ENCODE measurements around the gene ADD2.

Gene ADD2

DNA sequence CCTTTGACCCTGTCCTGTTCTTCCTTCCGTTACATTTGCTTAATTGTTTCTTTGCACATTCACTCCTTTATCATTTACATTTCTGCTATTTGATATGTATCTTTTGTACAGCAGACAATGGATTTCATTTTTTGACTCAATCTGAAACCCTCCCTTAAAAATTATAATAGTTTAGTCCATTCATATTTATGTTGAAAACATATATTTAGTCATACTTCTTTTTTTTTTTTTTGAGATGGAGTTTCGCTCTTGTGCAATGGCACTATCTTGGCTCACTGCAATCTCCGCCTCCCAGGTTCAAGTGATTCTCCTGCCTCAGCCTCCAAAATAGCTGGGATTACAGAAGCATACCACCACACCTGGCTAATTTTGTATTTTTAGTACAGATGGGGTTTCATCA lies 119.0 kb downstream of the ADD2 start:
- DNase-seq (ENCODE audit: low spot score) (no peak), ATAC-seq (ENCODE audit: low read depth) (no peak)
- H3K27me3 ChIP-seq (ENCODE audit: insufficient read depth, poor library complexity, severe bottlenecking) = no peaks in the 10 kb centered on the region
- no peaks in the 10 kb centered on the region for H3K4me1 ChIP-seq (ENCODE audit: insufficient read depth, poor library complexity, severe bottlenecking)
- no peak overlapping the region for H3K4me3 ChIP-seq (ENCODE audit: severe bottlenecking)
- no peaks in the 10 kb centered on the region for H3K9me3 ChIP-seq (ENCODE audit: severe bottlenecking)
- H3K36me3 ChIP-seq (ENCODE audit: low read depth) = no peaks in the 10 kb centered on the region
- no peak overlapping the region for H3K27ac ChIP-seq (ENCODE audit: poor library complexity, severe bottlenecking)
- TF ChIP-seq, protein P1, sequence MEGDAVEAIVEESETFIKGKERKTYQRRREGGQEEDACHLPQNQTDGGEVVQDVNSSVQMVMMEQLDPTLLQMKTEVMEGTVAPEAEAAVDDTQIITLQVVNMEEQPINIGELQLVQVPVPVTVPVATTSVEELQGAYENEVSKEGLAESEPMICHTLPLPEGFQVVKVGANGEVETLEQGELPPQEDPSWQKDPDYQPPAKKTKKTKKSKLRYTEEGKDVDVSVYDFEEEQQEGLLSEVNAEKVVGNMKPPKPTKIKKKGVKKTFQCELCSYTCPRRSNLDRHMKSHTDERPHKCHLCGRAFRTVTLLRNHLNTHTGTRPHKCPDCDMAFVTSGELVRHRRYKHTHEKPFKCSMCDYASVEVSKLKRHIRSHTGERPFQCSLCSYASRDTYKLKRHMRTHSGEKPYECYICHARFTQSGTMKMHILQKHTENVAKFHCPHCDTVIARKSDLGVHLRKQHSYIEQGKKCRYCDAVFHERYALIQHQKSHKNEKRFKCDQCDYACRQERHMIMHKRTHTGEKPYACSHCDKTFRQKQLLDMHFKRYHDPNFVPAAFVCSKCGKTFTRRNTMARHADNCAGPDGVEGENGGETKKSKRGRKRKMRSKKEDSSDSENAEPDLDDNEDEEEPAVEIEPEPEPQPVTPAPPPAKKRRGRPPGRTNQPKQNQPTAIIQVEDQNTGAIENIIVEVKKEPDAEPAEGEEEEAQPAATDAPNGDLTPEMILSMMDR (IDR thresholded peaks at IDR 0.05; ENCODE audit: poor library complexity, severe bottlenecking) = no peak

DNA sequence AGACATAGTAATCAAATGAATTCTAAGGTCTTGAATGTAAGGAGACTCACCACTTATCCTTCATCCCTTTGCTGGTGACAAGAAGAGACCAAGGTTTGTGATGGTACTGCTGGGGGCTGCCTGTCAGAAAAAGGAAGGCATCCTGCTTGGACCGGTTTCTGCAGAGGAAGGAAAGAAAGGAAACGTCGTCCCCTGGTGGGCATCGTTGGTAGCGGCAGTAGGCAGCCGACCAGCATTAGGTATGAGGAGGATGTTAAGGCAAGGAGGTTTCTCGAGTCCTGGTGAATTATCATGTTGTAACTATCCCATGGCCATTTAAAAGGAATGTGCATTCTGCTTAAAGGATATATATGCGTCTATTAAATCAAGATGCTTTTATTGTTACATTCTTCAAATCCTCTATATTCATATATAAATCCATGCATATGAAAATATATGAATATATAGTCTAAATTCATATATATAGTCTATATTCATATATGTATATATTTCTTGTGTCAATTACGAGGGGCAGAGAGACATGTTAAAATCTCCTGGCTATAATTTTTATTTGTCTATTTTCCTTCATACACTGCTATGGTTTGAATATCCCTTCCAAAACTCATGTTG lies 120.0 kb downstream of the ADD2 start:
- ATAC-seq (ENCODE audit: low read depth) = peak; percentile 78
- DNase-seq (ENCODE audit: low spot score) = no peak
- TF ChIP-seq, protein P1 (IDR thresholded peaks at IDR 0.05; ENCODE audit: poor library complexity, severe bottlenecking) = peak; percentile 99
- Histone ChIP-seq H3K4me1 (ENCODE audit: insufficient read depth, poor library complexity, severe bottlenecking) (no peaks in the 10 kb centered on the region), H3K4me3 (ENCODE audit: severe bottlenecking) (no peak overlapping the region), H3K27ac (ENCODE audit: poor library complexity, severe bottlenecking) (no peak overlapping the region), H3K9me3 (ENCODE audit: severe bottlenecking) (no peaks in the 10 kb centered on the region), H3K36me3 (ENCODE audit: low read depth) (no peaks in the 10 kb centered on the region), H3K27me3 (ENCODE audit: insufficient read depth, poor library complexity, severe bottlenecking) (no peaks in the 10 kb centered on the region)

DNA sequence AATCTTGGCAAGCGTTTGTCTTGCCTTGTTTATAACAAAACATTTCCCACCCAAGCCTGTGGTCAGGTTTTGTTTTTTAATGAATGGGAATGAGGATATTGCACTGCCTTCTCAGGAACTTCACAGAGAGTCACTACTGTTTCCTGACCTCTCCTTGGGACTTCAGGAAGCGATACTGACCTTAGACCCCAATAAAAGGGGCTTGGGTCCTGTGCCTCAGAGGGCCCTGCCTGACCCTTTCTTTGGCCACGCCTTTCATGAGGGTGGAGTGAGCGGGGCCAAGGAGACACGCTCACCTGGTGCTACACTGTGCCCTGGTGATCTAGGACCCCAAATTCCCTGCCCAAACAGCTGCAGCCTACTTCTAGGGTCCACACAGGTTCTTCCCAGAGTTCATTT lies 121.6 kb downstream of the ADD2 start:
- ATAC-seq (ENCODE audit: low read depth) (no peak), DNase-seq (ENCODE audit: low spot score) (no peak)
- no peaks in the 10 kb centered on the region for H3K27me3 ChIP-seq (ENCODE audit: insufficient read depth, poor library complexity, severe bottlenecking)
- H3K9me3 ChIP-seq (ENCODE audit: severe bottlenecking) = no peaks in the 10 kb centered on the region
- TF ChIP-seq, protein P1 (IDR thresholded peaks at IDR 0.05; ENCODE audit: poor library complexity, severe bottlenecking) = no peak
- no peaks in the 10 kb centered on the region for H3K36me3 ChIP-seq (ENCODE audit: low read depth)
- no peak overlapping the region for H3K27ac ChIP-seq (ENCODE audit: poor library complexity, severe bottlenecking)
- no peak overlapping the region for H3K4me3 ChIP-seq (ENCODE audit: severe bottlenecking)
- no peaks in the 10 kb centered on the region for H3K4me1 ChIP-seq (ENCODE audit: insufficient read depth, poor library complexity, severe bottlenecking)

DNA sequence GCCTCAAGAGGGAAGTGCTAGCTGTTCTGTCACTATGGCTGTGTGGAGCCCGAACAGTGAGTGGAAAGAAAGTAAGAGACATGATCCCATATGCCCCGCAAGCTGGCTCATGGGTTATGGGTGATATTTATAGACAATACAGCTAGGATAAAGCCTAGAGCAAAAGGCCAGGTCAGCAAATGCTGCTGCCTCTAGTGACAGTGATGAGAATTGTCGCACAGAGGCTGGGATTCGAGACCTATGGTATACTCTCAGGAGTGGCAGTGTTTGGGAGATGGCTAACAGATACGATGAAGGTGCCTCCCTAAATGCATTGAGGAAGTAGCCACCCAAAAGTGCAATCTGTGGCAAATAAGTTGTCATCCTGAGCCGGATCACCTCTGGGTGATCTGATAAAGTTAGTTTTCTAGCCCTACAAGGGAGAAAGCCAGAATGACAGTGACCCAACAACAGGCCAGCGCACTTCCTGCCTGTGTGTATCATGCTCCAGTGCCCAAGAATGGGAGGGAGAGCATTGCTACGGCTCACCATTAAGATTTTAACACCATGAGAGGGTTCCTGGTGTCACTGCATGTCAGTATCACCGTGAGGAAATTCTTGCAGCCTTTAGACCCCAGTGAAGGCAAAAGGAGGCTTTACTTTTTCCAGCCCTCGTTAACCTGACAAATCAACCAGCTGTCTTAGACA lies 122.1 kb downstream of the ADD2 start:
- Histone ChIP-seq H3K4me3 (ENCODE audit: severe bottlenecking) (no peak overlapping the region), H3K4me1 (ENCODE audit: insufficient read depth, poor library complexity, severe bottlenecking) (peaks cover 2% of the 10 kb centered on the region), H3K27me3 (ENCODE audit: insufficient read depth, poor library complexity, severe bottlenecking) (no peaks in the 10 kb centered on the region), H3K36me3 (ENCODE audit: low read depth) (no peaks in the 10 kb centered on the region), H3K27ac (ENCODE audit: poor library complexity, severe bottlenecking) (no peak overlapping the region), H3K9me3 (ENCODE audit: severe bottlenecking) (no peaks in the 10 kb centered on the region)
- TF ChIP-seq, protein P1 (IDR thresholded peaks at IDR 0.05; ENCODE audit: poor library complexity, severe bottlenecking) = no peak
- ATAC-seq (ENCODE audit: low read depth) (peak; percentile 48; the same call in 1 of the 3 replicates), DNase-seq (ENCODE audit: low spot score) (no peak)

DNA sequence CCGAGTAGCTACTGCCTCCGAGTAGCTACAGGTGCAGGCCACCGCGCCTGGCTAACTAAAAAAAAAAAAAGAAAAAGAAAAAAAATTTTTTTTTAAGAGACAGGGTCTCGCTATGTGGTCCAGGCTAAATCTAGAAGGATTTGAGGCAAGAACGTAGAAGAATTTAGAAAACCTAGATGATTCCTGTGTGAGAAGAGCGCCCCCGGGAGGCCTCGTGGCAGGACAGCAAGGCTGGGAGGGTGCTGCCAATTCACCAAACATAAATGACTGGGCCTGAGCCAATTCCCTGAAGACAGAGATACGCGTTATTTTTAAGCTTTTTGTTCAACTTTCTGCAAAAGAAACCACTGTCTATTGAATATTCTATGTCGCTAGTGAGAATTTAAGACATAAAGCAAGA lies 124.3 kb downstream of the ADD2 start:
- Histone ChIP-seq H3K9me3 (ENCODE audit: severe bottlenecking) (no peaks in the 10 kb centered on the region), H3K27me3 (ENCODE audit: insufficient read depth, poor library complexity, severe bottlenecking) (no peaks in the 10 kb centered on the region), H3K27ac (ENCODE audit: poor library complexity, severe bottlenecking) (no peak overlapping the region), H3K36me3 (ENCODE audit: low read depth) (no peaks in the 10 kb centered on the region), H3K4me3 (ENCODE audit: severe bottlenecking) (no peak overlapping the region), H3K4me1 (ENCODE audit: insufficient read depth, poor library complexity, severe bottlenecking) (peaks cover 3% of the 10 kb centered on the region)
- TF ChIP-seq, protein P1 (IDR thresholded peaks at IDR 0.05; ENCODE audit: poor library complexity, severe bottlenecking) = peak; percentile 63
- no peak; the same call in 2 of the 3 replicates for ATAC-seq (ENCODE audit: low read depth)
- no peak for DNase-seq (ENCODE audit: low spot score)
